Kidney capillary endothelial cell (primary cell): ENCODE results near the gene AKAP6.

Experiments
- DNase-seq: peaks from one replicate; pipeline ENCODE4 v3.0.0-alpha.2; 2018; ENCODE audit warnings: low spot score

Gene AKAP6

DNA sequence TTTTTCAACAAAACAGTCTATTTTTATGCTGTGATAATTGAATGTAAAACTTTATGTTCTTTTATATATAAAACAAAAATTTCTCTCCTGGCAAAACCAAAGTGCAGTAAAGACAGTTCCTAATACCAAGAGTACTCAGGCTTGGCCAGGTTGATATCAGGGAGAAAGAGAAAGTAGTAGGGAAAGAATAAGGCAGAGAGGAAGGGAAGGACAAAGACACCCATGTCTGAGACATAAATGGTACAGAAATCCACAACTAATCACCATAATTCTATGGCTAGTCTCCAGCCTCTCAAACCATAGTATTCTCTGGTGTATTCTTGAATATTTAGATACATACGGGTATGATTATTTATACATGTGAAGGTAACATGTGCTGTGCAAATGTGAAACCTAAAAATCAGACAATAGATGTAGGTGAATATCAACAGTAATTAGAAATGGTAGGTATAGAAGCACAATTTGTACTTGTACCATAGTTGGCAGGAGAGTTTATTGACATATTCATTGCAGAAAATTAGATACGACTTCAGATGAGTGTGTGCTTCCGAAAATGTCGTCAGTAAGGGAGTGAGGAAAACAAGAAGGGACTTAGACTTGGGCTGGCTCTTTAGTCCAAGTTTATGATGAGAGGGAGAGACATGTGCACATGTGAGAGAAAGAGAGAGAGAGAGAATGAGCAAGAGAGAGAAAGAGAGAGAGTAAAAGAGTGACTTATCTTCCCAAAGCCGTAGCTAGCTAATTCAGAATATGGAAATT lies 378.8 kb downstream of the AKAP6 start:
- DNase-seq, result no peak

DNA sequence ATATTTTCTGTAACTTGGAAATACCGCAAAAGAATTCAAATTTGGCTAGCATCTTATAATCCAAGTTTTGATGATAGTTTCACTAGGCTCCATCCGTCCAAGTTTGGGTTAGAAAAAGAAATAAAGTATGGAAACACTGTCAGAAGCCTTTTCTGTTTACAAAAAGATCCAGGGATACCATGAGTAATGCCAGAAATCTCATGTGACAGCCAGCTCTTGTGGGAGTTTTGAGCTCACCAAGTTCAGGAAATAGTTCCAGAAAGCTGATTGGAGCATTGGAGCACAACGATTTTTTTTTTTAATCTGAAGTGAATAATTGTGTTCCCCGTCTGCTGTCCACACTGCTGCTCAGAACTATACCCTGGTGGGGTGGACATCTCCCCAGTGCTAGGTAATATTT lies 379.9 kb downstream of the AKAP6 start:
- DNase-seq, result peak; percentile 66

DNA sequence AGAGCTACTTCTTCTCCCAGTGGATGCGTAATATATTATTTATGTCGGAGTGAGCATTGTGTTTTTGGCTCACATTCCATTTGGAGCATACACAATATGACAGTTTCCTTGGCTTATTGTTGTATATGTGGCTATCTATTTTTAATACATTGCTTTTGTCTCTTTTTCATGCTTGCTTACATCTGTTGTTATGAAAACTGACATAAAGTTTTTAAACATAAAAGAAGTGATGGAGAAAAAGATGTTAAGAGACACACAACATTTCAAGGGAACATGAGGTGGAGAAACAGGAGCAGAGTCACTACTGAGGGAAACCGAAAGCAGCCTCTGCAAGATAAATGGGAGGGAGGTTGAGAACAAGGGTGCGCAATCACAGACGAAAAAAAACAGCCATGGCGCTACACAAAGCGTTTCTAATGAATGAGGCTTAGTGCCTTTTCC lies 381.2 kb downstream of the AKAP6 start:
- peak; percentile 66 for DNase-seq

DNA sequence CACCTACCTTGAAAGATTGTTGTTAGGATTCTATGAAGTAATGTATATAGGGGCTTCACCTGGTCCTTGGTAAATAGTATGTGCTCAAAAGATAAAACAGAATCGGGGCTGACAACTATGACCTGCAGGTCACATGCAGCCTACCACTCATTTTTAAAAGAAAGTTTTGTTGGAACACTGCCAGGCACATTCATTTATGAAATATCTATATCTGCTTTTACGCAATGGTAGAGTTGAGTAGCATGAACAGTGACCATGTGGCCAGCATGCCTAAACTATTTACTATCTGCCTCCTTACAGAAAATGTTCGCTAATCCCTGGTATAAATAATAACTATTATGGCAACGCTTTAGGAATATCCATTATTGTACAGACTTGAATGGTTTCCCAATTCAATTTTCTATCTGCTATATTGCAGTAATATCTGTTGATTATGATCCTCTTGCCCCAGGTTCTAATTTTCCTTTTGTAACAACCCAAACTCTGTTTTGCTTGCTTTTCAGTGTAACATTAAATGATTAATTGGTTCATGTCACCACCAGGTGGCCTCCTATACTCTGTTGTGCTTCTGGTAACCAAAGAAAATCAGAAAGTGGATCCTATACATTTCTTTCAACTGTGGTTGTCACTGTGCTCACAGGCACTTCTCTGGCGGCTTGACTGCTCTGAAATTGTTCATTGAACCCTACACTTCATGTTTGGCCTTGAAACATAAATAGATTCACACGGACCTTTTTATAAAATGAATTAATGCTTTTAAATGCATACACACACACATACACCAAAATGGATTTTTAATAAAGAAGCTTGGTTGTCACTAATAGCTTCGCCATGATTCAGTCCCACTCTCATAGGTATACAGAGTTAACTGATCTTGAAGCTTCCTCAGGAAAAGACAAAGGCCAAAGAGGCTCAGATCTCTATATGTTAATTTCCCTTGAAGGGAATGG lies 381.9 kb downstream of the AKAP6 start:
- peak; percentile 63 for DNase-seq

DNA sequence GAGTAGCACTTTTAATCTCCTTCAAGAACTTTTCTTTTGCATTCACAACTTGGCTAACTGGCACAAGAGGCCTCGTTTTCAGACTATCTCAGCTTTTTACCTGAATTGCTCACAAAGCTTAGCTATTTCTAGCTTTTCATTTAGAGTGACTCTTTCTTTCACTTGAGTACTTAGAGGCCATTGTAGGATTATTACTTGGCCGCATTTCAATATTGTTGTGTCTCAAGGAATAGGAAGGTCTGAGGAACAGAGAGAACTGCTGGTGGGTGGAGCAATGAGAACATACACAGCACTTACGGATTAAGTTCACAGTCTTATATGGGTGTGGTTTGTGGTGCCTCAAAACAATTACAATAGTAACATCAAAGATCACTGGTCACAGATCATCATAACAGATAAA lies 384.8 kb downstream of the AKAP6 start:
- no peak for DNase-seq

DNA sequence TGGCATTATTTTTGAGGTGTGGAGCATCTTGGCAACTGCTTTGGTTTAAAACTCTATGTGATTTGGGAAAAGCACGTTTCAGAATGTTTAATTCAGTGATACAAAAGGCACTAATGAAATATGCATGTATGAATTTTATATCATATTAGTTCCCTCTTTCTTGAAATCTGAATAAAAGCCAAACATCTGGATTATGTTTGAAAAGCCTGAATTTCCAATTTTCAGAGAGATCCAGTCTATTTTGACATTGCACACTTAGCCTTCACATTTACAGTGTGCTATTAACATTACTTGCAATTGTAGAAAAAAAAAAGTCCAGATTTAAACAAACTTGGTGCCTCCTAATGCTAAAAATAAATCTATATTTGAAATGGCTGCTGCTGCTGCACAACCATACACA lies 390.5 kb downstream of the AKAP6 start:
- no peak for DNase-seq

DNA sequence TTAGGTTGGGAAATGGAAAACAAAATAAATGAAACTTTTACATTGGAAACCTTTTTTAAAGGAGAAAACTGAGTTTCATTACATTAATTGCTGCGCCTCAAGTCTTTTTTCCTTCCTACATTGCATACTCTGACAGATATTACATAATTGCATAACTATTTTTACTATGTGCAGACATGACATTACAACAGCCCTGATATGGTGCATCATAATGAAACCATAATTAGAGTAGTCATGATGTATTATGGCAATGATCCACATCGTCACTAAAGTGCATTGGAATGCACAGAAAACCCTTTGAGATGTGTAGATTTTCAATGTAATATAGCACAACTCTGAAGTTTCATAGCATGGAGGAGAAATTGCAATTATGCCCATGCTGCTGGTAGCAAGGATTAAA lies 391.8 kb downstream of the AKAP6 start:
- no peak for DNase-seq

DNA sequence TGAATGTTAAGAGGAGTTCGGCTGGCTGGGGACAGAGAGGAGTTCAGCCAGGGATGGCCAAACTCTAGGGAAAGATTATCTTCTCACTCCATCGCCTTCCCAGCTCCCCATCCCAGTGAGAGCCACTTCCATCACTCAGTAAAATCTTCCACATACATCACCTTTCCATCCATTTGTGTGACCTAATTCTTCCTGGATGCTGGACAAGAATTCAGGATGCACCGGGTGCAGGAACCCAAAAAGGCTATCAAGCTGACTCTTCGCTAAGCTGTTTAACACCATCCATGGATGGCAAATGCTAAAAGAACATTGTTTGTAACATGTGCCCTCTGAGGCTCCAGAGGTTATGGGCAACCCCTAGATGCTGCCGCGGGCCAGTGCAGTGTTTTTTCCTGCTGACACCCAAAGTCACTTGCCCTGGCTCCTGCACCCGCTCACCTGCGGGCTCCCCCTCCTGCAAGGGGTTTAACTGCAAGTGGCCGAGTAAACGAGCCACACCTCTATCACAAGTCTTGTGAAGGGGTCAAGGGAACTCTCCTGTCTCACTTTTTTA lies 393.6 kb downstream of the AKAP6 start:
- no peak for DNase-seq

DNA sequence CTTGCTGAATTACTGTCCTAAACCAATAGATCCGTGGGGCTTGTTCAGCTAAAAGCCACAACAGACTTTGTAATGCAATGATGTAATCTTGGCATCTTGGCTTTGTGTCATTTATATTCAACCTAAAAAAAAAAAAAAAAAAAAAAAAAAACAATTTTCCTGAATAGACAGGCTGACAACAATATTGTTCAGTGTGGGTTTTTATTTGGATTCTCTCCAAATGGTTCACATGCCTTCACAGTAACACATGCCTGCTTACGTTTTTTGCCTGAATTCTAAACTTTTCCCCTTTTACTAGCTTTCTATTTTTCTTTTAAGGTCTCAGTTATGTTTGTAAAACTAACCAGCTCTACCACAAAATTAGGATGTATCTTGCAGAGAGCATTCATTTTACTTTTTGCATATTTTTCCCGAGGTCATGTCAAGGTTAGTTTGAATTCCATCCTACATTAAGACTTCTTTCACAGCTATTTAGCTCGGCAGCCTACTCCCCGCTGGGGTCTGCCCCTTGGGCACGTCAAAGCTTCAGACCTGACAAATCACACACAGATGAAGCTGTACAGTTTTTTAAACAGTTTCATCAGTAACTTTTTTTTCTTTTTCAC lies 395.9 kb downstream of the AKAP6 start:
- no peak for DNase-seq

DNA sequence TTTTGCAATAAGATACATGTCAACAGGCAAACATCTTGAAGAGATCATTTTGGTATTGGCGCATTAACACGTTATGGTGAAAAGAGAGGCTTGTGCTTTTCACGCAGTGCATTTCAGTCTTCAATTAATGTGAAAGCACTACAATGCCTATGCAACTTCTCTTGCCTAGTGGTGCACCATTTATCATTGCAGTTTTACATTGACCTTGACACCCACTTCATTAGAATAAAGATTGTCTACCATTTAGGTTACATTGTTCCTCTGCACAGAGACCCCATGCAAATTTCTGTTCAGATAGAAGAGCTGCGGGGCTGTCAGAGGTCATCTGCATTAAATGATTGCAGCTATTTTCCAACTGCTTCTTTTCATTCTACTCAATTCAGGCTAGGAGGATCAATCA lies 397.4 kb downstream of the AKAP6 start:
- DNase-seq, result no peak

DNA sequence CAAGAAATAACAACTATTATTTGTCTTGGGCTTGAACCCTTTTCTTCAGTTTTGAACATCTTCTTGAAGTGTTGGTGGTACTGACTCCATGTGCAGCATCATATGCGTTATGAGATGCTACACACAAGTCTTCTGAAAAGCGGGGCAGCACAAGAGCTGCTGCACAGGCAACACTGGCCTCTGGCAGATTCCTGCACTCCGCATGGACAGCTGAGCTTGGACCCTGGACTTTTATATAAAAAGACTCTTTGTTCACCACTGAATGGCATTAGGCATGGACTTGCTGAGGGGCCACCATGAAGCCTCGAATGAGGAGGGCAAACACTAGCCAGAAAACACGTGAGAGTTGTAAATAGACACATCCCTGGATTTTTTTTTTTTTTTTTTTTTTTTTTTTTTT lies 398.7 kb downstream of the AKAP6 start:
- DNase-seq, result no peak

DNA sequence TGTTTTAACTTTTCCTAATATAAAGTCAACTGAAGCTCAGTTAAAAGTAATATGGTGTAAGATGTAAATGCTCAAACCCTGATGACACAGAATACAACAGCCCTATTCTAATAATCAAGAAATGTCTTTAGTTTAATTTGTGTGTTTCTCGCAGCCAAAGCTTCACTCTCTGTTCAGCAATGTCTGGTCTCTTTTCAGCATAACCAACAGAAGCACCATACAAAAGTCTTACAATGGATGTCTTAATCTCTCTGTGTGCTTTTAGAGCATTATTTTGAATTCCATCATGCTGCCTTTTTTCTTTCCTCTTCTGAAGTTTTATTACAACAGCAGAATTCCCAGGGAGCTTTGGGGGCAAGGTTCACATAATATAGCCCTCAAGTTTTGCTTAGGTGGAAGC lies 399.4 kb downstream of the AKAP6 start:
- no peak for DNase-seq

DNA sequence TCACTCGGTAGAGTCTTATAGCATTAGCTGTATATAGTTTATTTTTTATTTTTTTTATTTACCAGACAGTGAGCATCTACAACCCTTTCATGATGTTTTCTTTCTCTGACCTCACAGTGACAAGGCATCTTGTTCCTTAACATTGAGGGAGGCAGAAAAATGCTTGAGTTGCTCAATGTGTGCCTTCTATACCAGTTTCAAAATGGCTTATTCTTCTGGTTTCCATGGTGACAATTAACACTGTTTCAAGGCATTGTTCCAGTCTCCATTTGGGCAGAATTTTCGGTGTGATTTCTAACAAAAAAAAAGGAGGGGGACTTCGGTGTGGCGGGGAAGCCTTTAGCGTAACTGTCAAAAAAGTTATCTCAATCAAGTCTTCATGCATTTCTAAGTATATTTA lies 399.9 kb downstream of the AKAP6 start:
- no peak for DNase-seq

DNA sequence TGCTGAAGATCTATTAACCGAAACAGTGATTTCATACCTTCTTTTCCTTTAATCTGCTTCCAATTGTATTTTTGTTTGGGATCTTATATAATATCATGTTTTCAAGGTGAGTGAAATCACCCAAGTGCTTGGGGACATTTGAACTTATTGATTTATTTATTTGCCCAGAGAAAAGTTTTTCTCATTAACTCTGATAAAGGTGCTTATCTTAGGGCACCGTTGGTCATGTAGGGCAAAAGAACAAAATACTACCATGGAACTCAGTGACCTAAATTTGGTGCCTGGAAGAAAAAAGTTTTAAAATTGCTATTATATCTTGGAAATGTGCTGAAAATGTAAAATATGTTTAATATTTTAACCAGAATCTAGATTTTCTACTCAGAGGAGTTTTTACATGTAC lies 402.2 kb downstream of the AKAP6 start:
- DNase-seq, result no peak

DNA sequence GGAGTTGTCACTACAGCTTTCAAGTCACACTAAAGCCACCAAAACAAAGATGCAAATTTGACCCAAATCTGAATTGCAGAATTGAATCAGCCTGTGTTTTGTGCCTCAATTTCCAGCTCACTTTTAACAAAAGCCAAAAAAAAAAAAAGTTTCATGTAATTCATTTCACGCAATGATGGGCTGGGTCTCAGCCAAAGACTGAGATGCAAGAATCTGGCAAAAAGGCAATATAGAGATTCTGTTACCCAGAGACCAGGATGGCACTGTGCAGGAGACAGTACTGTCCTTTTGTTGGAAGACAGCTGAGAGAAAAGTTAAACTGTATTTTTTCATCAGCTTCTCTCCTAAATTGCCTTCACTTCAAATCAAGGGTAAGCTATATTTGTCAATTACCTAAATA lies 403.9 kb downstream of the AKAP6 start:
- DNase-seq, result no peak

DNA sequence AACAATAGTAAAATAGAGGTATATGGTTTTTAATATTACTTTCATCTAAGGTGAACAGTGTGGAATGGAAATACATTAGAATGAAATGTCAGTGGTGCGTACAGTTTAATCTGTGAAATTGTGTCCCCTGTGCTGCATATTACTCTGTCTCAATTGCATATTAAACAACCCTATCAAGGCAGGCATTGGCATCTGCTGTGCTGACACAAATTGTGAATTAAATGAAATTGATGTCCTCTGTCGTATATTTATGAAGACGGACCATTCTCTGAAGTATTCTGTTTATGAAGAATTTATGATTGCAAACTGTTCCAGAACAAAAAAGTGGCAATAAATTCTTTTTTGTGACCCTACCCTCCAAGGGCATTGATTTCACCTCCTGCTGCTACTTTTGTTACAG lies 405.2 kb downstream of the AKAP6 start:
- DNase-seq, result no peak

DNA sequence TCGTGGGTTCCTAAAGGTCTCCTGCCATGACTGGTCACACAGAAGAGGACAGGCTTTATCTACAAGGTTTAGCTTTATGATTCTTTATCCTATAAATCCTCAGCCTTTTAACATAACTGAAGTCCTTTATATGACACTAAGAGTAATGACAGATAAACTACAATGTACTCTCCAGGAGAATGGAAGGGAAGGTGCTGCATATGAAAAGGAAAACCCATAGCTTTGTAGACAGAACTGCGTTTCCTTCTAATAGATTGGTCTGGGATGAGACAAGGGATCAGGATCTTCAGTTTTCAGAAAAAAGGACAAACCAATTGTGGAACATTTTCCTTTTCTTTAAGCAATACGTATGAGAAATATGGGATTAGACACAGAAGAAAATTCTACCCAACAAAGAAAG lies 408.5 kb downstream of the AKAP6 start:
- no peak for DNase-seq

DNA sequence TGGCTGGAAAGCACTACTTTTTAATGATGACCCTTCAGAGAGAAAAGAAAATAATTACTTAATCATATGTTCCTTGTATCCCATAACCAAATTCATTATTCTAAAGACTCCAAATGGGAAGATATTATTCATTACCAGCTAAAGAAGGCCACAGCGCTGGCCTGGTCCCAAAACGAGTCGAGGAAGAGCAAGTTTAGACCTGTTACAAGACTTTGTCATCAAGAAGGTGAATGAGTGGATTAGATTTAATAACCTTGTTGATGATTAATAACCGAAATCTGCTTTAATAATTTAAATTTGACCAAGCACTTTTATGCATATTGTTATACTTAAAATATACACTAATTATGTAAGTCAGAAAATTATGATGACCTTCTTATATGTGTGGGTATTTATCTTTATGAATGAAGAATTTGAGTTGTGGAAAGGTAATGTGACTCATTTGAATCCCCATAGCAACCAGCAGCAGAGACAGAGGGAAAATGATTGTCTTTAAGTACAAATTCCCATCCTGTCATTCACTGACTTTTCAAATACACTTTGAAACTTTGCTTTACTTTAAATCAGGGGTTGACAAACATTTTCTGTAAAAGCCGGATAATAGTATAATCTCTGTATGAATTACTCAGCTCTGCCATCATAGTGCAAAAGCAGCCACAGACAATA lies 409.2 kb downstream of the AKAP6 start:
- no peak for DNase-seq

DNA sequence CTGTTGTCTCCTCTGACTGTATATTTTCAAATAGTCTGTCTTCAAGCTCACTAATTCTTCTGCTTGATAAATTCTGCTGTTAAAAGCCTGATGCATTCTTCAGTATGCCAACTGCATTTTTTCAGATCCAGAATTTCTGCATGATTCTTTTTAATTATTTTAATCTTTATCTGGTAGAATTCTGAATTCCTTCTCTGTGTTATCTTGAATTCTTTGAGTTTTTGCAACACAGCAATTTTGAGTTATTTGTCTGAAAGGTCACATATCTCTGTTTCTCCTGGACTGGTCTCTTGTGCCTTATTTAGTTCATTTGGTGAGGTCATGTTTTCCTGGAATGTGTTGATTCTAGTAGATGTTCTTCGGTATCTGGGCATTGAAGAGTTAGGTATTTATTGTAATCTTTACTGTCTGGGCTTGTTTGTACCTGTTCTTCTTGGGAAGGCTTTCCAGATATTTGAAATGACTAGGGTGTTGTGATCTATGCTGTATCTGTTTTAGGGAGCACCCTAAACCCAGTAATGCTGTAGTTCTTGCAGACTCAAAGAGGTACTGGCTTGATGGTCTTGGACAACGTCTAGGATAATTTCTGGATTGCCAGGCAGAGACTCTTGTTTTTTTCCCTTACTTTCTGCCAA lies 415.8 kb downstream of the AKAP6 start:
- no peak for DNase-seq

DNA sequence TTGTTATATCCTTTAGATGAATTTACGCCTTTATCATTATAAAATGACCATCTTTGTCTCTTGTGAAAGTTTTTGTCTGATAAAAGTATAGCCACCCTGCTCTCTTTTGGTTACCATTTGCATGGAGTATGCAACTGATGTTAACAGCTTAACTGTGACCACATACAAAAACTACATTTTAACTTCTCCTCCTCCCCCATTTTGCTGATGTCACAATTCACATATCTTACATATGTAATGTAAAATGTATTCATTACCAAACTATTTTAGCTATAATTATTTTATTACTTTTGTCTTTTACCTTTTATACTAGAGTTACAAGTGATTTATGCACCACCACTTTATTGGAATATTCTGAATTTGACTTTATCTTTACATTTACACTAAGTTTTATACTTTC lies 425.1 kb downstream of the AKAP6 start:
- DNase-seq, result no peak

DNA sequence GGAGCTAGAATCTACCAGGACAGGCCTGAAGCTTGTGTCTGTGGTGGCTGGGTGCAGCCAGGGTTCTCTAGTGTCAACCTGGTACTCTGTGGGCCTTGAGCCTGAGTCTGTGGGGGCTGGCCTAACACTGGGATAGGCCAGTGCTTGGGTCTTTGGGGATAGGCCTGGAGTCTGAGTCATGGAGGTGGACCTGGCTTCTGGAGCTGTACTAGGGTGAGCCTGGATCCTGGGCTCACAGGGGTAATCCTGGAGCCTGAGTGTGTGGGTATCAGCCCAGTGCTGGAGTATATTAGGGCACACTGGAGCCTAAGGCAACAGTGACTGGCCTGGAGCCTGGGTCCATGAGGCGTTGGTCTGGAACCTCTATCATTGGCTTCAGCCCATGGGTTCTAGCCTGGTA lies 427.1 kb downstream of the AKAP6 start:
- DNase-seq, result no peak

DNA sequence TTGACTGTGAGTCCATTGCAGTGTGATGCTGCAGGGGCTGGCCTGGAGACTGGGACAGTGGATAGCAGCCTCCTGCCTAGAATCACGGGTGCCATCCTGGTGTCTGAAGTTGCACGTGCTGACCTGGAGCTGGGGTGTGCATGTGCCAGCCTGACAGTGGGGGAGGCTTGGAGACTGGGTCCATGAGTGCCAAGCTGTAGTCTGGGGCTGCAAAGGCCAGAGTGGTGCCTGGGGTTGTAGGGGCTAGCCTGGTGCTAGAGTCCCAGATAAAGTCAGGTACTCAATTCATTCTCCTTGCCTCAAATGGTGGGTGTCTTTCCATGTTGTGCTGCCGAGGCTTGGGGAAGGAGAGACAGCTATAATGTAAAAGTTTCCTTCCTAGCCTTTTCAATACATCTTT lies 427.7 kb downstream of the AKAP6 start:
- no peak for DNase-seq
